GM13976 (cell line): Measurements from ENCODE around the gene IQCN.
"Not testable (repeated sequence)": the region's sequence is repeated elsewhere in the genome, so short reads cannot be mapped to it uniquely, and the experiment has no call there.

Experiments
- DNase-seq: peaks from one replicate; pipeline ENCODE4 v3.0.0; 2012; ENCODE audit warnings: low spot score
- CTCF ChIP-seq: IDR thresholded peaks from 2 replicates; pipeline ENCODE4 v1.5.1; 2012; ENCODE audit warnings: borderline replicate concordance, mild to moderate bottlenecking; ENCODE audit not compliant: insufficient read depth; ENCODE audit errors: extremely low read depth, missing control alignments, control extremely low read depth
- in situ Hi-C: fragments of 300-500 bp; cut with MboI; formaldehyde crosslinking; loops from one replicate; pipeline ENCODE4 v1.12.0; 2022; ENCODE audit warnings: low sequenced_read_pairs, mixed read lengths, inconsistent platforms; ENCODE audit not compliant: unreplicated experiment

Gene IQCN

GRCh38 chr19:18216789-18217188 lies 57.5 kb downstream of the IQCN start:
- no peak for TF ChIP-seq CTCF
- no peak for DNase-seq

GRCh38 chr19:18214779-18215433 lies 59.3 kb downstream of the IQCN start:
- no peak for TF ChIP-seq CTCF
- no peak for DNase-seq
- in situ Hi-C loops = no loop called here

More at GRCh38 chr19:18216789-18217188, 57.5 kb downstream of the IQCN start:
- in situ Hi-C loops = no loop called here

GRCh38 chr19:18211683-18212082 lies 62.6 kb downstream of the IQCN start:
- in situ Hi-C loops = no loop called here
- no peak for DNase-seq
- TF ChIP-seq CTCF = no peak

- DNase-seq, in situ Hi-C loops: not testable (repeated sequence)
These were observed 64.3 kb downstream of the IQCN start for GRCh38 chr19:18209912-18210311.

GRCh38 chr19:18208098-18208951 lies 65.9 kb downstream of the IQCN start:
- peak; percentile 52 for TF ChIP-seq CTCF
- DNase-seq = peak; percentile 74
- in situ Hi-C loops = no loop called here
